CD4-positive, alpha-beta T cell treated with Interleukin-17A for 4 hours (primary cell): ENCODE results near the gene MYO7A.
"Not testable (repeated sequence)": the region's sequence is repeated elsewhere in the genome, so short reads cannot be mapped to it uniquely, and the experiment has no call there.

Experiments
- DNase-seq: peaks from one replicate; pipeline ENCODE4 v3.0.0-alpha.2; 2020; ENCODE audit warnings: mixed read lengths

The MYO7A gene

DNA sequence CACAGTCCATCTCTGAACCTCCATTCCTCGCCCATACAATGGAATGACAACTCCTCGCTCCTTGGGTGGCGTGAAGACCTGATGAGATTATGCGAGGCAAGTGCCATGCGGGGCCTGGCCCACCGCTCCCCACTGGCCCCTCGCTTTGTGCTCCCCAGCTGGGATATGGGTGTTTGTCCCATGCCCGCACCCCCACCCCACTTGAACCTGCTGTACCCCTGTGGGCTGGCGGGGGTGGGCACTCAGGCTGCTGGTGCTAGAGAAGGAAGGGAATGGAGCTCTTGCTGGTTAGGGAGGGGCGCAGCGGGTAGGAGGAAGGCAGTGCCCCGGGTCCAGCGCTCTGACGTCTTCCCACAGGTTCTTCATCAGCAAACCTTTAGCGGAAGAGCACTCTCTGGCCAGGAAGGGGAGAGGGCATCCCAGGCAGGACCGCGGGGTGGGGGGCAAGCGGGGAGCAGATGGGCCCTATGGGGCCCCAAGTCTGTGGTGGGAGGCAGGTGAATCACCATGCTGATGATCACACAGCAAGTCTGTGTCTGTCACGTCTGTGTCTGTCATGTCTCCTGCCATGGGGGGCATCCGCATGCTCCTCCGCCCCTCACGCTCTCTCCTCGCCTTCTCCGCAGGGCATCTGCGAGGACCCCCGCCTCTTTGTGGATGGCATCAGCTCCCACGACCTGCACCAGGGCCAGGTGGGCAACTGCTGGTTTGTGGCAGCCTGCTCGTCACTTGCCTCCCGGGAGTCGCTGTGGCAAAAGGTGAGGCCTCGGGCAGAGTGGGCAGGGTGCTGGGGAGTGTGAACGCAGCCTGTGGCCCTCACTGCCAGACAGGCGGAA lies 34.8 kb upstream of the MYO7A start:
- no peak for DNase-seq

DNA sequence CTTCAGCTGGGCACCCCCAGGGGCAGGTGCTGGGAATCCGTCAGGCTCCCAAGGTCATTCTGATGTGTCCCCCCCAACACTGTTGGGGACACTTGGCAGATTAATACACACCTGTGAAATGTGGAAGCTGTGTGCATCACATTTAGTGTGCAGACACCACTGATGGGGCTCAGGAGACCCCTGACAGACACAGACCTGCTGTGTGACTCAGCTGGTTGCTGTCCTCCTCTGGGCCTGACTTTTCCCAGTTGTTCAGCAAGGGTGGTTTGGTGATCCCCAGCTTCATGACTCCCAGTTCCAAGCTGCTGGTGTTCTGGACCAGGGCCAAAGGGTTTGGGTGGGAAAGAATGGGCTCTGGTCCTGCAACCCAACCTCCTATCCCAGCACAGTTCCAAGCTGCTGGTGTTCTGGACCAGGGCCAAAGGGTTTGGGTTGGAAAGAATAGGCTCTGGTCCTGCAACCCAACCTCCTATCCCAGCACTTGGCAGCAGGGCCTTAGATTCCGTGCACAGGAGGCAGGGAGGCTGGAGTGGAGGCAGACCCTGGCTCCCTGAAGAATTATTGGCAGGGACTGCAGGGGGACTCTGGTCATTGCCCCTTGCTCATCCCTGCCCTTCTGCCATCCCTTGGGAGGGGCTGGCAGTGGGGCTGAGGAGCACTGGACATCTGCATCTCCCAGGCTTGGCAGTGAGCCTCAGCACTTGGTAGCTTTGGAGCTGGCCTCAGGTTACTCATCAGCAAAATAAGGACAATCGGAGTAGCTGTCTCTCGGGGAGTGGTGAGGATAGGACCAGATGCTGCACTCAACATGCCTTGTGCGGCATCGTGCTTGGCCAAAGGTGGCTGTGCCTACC lies 33.8 kb upstream of the MYO7A start:
- no peak for DNase-seq

DNA sequence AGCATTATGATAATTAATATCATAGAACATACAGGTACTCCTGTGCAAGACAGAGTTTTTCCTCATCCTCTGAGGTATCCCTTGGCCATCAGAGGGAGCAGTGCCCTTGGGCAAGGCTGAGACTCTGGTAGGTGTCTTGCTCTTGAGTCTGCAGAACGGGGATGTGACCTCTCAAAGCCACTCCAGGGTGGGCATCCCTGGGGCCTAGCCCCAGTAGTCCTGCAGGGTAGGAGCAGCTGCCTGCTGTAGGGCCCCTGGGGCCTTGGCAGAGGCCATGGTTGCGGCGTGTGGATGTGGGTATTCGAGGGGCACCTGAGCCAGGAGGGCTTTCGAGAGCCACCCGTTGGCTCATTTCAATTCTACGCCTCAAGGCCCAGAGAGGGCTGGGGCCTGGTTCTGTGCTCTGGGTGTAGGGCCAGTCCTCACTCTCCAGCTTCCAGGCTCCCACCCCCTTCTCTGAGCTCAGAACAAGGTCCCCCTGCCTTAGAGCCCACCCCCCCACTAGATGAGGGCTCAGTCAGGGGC lies 33.1 kb upstream of the MYO7A start:
- DNase-seq, result no peak

DNA sequence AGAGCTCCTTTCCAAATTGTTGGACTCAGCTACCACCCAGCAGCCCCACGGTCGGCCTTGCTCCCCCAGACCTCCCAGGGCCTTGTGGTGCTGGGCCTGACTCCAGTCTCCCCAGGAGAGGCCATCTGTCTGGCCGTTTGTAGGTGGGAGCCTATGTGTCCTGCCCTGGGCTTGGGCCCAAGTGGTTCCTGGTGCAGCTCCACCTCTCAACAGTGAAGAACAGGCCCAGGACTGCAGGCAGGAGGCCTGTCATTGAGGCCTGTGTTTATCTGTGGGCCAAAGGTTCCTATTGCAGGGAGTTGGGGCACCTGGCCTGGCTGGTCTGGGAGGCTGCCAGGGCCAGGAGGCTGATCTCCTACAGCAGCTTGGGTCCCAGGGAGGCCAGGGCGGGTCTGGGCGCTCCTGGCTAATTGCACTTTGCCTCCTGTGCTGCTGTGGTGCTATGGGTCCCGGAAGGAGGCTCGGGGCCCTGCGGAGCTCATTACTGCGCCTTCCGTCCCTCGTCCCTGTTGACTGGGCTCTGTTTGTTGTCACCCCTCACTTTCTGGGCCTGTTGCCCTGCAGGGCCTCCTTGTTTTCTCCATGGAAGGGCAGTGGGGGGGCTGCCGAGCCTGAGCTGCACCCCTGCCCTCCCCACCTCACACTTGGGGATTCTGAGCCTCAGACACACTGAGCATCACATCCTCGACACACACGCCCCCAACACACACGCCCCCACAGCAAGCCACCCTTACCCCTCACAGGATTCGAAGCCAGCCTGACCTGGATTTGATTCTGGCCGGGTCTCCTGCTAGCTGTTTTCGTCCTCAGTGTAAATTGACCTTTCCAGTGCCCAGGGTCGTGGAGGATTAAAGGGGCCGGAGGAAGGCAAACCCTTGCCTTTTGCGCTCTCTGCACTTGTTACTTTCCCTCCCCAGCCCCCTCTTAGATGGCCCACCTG lies 32.2 kb upstream of the MYO7A start:
- DNase-seq, result no peak

DNA sequence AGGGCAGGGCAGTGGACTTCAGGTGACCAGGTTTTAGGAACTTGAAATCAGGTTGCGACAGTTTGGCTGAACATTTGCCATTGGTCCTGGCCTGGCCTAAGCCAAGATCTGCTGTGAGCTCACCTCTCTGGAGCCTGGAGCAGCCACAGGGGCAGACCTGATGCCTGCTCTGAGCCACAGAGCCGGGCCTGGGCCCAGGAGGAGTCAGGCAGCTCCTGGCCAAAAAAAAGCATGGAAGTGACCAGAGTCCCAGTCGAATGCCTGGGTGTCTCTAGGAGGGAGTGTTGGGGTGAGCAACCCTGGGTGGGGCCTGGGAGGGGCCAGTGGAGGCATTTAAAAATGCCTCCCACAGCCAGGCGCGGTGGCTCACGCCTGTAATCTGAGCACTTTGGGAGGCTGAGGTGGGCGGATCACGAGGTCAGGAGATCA lies 31.4 kb upstream of the MYO7A start:
- DNase-seq, result no peak

DNA sequence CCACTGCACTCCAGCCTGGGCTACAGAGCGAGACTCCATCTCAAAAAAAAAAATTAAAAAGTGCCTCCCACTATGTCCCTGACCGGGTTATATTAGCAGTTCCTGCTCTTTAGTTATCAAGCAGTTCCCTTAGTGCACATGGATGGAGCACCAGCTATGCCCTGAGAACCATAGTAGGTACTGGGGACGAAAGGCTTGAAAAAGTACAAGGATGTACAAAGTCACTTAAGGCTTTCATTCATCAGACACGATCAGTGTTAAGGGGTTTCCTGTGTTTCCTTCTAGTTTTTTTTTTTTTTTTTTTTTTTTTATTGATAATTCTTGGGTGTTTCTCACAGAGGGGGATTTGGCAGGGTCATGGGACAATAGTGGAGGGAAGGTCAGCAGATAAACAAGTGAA lies 30.9 kb upstream of the MYO7A start:
- not testable (repeated sequence) for DNase-seq

DNA sequence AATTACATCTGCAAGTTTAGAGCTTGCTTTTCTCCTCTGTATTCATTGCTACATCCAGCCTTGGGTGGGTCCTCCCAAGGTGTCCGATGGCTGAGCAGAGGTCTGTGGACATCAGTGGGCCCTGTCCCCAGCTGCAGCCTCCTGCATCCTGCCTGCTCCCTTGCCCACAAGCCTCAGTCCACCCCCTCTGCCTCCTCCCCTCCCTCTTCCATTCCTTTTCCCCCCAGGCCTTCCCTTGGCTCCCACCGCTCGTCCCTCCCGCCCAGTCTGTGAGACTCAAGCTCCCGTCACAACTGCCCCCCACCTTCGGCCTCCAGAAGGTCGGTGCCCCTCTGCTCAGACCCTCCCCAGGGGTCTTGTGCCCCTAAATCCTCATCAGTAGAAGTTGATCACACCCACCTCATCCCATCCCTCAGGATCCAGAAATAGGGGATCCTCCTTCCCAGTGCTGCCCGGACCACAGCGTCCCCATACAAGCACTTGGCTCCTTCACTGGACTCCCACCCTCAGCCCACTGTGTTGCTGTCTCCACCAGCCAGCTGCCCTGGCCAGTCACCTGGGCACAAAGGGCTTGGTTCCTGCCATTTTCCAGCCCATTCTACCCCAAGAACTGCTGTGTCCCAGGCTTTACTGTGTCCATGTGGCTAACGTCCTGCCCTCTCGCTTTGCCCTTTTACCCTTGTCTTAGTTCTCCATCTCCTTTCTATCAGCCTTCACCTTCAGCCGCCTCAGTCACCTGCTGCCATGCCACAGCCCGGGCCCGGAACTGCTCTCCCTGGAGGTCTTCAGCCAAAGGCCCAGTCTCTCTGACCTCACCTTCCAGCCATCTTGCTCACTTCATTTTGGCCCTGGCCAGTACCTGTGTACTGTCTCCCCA lies 27.6 kb upstream of the MYO7A start:
- no peak for DNase-seq

DNA sequence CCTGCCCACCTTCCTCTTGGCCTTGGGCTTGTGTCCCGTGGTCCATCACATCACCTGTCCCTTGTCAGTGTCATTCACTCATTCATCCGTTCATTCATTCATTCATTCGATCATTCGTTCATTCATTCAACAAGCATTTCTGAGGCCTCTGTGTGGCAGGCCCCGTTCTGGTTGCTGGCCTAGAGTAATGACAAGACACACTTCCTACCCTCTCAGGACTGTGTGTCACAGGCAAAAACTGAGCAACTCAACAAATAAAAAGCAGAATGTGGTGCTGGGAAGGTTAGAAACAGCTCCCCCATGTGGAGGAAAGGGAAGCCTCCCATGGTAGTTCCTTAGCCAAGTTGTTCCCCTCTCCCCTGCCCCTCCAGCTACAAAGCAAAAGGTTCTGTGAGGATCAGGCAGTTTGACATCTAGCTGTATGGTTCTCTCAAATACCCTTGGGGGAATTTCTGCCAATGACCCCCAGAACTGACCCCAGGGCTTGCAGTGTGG lies 27.0 kb upstream of the MYO7A start:
- no peak for DNase-seq

DNA sequence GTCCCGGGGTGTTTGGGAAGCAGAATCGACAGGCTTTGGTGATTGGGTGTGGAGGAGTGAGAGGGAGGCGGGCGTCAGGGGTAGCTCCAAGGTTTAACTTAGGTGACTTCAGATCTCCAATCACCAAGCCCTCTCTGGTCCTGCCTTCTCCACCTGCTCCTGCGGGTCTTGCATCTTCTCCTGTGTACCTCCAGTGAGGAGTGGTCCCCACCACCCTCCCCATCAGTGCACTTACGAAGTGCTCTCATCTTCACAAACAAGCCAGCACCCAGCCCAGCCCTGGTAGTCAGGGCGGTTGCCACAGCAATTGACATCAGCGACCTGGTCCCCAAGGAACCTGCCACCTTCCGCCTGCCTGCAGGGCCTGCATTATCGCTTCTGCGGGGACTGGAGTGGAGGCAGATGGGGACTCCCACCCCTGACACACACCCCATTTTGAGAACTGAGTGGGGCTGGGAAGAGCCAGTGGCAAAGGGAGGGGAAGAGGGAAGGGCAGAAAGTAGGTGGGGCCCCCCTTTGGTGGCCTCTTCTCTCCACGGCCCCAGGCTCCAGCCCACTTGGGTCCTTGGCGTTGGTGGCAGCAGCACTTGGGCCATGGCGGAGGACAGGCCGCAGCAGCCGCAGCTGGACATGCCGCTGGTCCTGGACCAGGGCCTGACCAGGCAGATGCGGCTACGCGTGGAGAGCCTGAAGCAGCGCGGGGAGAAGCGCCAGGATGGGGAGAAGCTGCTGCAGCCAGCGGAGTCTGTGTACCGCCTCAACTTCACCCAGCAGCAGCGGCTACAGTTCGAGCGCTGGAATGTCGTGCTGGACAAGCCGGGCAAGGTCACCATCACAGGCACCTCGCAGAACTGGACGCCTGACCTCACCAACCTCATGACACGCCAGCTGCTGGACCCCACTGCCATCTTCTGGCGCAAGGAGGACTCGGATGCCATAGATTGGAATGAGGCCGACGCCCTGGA lies 25.5 kb upstream of the MYO7A start, which contains the start of gene OMP:
OMP (plus strand) TSS at position 595 of the 965 bp plus-strand sequence; CDS start at position 595, 0 bp downstream.
- no peak for DNase-seq

DNA sequence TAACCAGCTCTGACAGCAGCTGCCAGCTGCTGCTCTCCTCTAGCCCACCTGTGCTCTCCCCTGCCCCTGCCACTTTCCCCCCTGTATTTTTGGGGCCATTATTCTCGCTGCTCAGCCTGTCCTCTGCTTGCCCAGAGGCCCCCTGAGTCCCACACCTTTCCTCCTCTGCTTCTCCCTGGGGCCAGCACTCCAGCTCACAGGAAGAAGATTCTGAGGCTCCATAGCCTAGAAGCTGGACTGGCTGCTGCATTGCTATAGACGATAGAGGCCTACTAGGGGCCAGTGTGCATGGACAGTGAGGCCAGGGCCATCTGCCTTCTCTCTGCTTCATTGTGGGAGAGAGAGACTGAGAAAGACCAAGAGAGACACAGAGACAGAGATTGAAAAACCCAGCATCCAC lies 24.7 kb upstream of the MYO7A start:
- DNase-seq, result no peak

DNA sequence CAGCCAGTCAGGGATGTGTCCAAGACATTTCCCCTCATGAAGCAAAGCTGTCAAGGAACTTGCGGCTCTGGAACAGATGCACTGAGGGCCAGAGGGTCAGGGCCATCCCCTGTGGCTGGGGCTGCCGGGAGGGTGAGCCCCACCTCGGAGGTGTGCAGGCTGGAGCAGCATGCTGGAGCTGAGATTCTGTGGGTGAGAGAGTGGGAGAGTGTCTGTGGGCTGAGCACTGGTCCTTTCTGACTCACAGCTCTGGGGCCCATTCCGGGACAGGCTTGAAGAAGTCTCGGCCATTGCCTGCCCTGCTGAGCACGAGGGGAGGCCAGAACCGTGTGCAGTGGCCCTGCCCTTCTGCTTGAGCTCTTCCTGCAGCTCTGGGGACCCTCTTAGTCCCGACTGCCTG lies 23.3 kb upstream of the MYO7A start:
- no peak for DNase-seq

DNA sequence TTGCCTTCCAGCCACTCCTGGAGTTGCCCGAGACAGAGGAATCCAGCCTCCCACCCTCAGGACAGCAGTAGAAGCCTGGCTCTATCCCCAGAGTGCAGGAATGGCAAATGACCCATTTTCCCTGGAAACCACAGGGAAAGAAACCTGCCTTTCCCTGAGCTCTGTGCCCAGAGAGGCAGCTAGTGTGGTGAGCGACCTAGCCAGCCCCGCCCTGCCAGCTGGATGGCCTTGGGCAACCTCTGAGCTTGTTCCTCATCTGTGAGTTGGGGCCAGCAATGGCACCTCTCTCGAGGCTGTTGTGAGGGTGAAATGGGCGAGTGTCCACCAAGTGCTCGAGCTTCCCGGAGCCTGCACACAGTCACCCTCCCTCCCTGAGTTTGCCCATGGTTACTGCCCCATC lies 21.7 kb upstream of the MYO7A start:
- no peak for DNase-seq

DNA sequence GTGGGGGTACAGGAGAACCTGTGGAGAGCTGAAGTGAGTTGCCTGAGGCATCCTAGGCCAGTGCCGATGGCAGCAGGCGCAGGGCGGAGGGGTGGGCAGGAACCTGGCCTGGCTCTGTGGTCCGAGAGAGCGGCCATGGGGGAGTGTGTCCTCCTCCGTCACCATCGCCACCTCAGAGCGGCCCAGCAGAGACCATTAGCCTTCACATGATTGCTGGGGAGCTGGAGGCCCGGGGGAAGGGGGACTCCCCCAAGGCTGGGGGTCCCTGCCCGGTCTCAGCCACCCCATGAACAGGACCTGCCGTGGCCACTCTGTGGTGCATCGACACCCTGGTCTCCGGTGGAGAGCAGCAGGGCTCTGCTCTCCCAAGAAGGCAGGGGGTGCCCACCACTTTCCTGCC lies 21.3 kb upstream of the MYO7A start:
- no peak for DNase-seq

DNA sequence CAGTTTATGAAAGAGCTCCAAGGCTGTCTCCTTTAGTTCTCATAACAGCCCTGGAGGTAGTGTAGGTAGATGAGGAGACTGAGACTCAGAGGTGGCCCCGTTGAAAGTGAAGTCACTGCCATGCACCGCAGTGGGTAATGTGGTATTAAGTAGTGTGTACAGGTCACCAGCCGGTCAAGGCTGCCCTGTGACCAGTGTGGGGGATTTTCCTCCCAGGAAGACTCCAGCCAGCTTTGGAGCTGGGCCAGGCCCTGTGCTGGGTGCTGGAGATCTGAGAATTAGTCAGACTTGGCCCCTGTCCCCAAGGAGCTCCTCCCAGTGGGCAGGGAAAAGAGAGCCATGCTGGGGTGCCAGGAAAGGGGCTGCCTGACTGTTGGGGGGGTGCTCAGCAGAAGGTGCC lies 20.1 kb upstream of the MYO7A start:
- no peak for DNase-seq

DNA sequence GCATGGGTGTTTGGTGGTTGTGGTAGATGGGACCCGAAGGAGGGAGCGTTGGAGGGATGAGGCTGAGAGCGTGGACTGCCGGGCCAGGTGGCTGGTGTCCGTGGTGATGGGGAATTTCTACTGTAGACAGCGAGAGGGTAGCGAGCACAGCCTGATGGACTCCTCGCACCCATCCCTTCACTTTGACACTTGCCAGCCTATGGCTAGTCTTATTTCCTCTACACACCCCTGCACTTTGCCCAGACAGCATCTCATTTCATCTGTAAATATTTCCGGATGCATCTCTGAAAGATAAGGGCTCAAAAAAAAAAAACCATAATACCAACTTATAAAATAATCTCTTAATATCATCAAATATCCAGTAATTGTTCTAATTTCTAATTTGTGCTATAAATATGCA lies 19.6 kb upstream of the MYO7A start:
- no peak for DNase-seq

DNA sequence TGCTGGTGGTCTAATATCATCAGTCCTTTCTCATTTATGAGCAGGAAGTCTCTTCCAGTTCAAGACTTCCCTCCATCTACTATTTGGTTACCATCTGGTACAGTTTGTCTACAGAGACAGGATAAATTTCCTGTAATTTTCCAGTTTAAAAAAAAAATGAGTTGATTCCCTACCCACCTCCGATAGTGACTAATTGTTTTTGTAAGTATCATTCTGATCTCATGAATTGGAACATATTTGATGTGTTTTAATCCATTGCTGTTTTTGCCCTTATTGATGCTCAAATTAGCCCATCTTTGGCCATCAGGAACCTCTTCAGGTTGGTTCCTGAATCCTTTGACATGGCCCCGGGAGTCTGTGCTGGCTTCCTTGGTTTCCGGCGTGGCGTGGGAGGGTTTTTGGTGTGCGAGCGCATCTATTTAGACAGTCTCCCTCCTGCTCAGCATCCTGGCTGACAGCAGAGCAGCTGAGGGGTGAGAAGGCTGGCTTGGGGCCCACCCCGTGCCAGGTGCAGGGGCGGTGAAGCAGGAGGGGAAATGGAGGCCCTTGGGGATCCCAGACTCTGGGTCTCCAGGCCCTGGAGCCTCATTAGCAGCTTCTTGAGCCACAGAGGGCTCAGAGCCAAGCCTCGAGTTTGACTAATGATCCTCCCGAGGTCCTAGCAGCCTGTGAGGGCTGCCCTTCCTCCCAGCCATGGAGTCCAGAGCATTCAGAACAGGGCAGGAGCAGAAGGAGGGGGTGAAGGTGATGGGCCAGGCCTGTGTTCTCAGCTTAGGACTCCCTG lies 18.6 kb upstream of the MYO7A start:
- DNase-seq, result no peak

DNA sequence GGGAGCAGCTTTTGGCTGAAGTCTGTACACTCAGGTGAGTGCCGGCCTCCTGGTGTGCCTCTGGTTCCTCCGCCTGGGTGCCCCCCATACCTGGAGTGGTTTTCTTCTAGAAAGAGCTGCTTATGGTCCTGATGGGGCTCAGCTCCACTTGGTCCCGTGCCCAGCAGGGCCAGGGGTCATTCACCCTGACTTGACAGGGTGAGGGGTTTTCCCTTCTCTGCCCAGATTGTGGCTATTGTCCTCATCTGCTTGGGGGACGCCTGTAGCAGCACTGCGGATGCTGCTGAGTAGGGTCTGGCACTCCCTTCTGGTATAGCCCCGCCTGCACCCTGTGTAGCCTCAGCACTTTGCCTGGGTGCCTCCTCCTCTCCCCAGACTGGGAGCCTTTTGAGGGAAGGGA lies 17.2 kb upstream of the MYO7A start:
- DNase-seq, result no peak

DNA sequence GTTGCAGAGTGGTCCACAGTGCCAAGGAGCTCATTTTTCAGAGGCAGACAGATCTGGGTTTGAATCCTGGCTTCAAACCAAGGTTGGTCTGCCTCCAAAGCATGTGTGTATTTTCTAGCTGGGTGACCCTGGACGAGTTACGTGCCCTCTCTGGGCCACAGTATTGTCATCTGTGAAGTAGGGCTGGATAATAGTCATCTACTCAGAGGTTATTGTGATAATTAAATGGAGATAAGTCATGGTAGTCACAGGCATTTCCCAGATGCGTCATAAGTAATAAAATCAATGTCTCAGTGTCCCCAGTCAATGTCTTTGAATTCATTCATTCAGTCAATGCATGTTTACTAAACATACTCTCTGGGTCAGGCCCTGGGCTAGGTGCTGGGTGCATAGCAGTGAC lies 16.8 kb upstream of the MYO7A start:
- DNase-seq, result no peak

DNA sequence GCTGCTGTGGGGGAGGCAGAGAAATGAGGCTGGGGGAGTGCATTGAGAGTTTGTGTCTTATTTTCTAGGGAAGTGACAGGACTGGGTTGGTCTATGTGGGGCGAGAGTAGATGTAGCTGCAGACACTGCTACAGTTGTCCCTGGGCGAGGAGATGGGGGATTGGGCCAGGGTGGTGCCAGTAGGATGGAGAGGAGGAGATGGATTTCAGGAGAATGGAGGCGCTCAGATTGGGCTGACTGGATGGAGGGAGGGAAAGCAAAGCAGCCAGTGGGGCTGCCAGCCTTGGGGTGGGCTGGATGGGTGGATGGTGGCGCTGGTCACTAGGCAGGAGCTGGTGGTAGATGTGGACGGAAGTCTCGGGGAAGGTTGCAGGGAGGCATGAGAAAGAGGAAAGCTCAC lies 16.1 kb upstream of the MYO7A start:
- DNase-seq, result no peak
